Mucosa of stomach (tissue), 1 donor: ENCODE results near the gene AK9.
A peak's percentile ranks its signal among the peaks of the same experiment; 100 is the strongest.
"Not testable (repeated sequence)": the region's sequence is repeated elsewhere in the genome, so short reads cannot be mapped to it uniquely, and the experiment has no call there.

Source experiments
- H3K27me3 ChIP-seq: one replicate; pipeline ENCODE4 v1.7.0; 2013; ENCODE audit warnings: mild to moderate bottlenecking, low read length; ENCODE audit not compliant: control insufficient read depth, insufficient read depth
- H3K36me3 ChIP-seq: one replicate; pipeline ENCODE4 v1.7.0; 2013; ENCODE audit warnings: low read length; ENCODE audit not compliant: control insufficient read depth, insufficient read depth
- H3K4me1 ChIP-seq: one replicate; pipeline ENCODE4 v1.7.0; 2013; ENCODE audit warnings: mild to moderate bottlenecking, low read length; ENCODE audit not compliant: control insufficient read depth, insufficient read depth
- H3K4me3 ChIP-seq: one replicate; pipeline ENCODE4 v1.7.0; 2013; ENCODE audit warnings: low read length
- H3K9ac ChIP-seq: one replicate; pipeline ENCODE4 v1.7.0; 2013; ENCODE audit warnings: mild to moderate bottlenecking, low read length, moderate library complexity
- H3K9me3 ChIP-seq: one replicate; pipeline ENCODE4 v1.7.0; 2013; ENCODE audit warnings: mild to moderate bottlenecking, low read length, moderate library complexity; ENCODE audit not compliant: control insufficient read depth
- donor health status: Pancreatic carcinoma.

Gene AK9

GRCh38 chr6:109690373-109690736, 647 bp downstream of the AK9 start:
- peaks cover 11% of the 10 kb centered on the region for H3K4me1 ChIP-seq
- no peaks in the 10 kb centered on the region for H3K36me3 ChIP-seq

GRCh38 chr6:109687271-109687761, 3.7 kb downstream of the AK9 start:
- H3K36me3 ChIP-seq = no peaks in the 10 kb centered on the region
- H3K9ac ChIP-seq = no peak overlapping the region
- no peak overlapping the region for H3K4me3 ChIP-seq
- H3K4me1 ChIP-seq = peaks cover 11% of the 10 kb centered on the region
- H3K27me3 ChIP-seq = no peaks in the 10 kb centered on the region
- no peaks in the 10 kb centered on the region for H3K9me3 ChIP-seq

More at GRCh38 chr6:109690373-109690736, 647 bp downstream of the AK9 start:
- no peaks in the 10 kb centered on the region for H3K9me3 ChIP-seq
- peak overlapping the region; percentile 94 for H3K4me3 ChIP-seq
- H3K27me3 ChIP-seq = no peaks in the 10 kb centered on the region
- peak overlapping the region; percentile 92 for H3K9ac ChIP-seq

- Histone ChIP-seq H3K36me3 (no peaks in the 10 kb centered on the region), H3K9ac (no peak overlapping the region), H3K4me1 (peaks cover 5% of the 10 kb centered on the region), H3K4me3 (no peak overlapping the region), H3K9me3 (no peaks in the 10 kb centered on the region), H3K27me3 (no peaks in the 10 kb centered on the region)
Observed at GRCh38 chr6:109686566-109687265, 4.3 kb downstream of the AK9 start.

GRCh38 chr6:109678661-109679505, 12.1 kb downstream of the AK9 start:
- not testable (repeated sequence) for H3K9ac ChIP-seq, H3K36me3 ChIP-seq, H3K4me3 ChIP-seq, H3K4me1 ChIP-seq, H3K27me3 ChIP-seq, H3K9me3 ChIP-seq

- Histone ChIP-seq H3K4me1 (no peaks in the 10 kb centered on the region), H3K27me3 (no peaks in the 10 kb centered on the region), H3K9ac (no peak overlapping the region), H3K9me3 (no peaks in the 10 kb centered on the region), H3K36me3 (no peaks in the 10 kb centered on the region), H3K4me3 (no peak overlapping the region)
Observed at GRCh38 chr6:109678240-109678639, 12.8 kb downstream of the AK9 start.

- no peak overlapping the region for H3K4me3 ChIP-seq
- H3K9me3 ChIP-seq = no peaks in the 10 kb centered on the region
- H3K36me3 ChIP-seq = no peaks in the 10 kb centered on the region
- no peaks in the 10 kb centered on the region for H3K4me1 ChIP-seq
- H3K27me3 ChIP-seq = no peaks in the 10 kb centered on the region
- no peak overlapping the region for H3K9ac ChIP-seq
Observed at GRCh38 chr6:109676724-109677123, 14.3 kb downstream of the AK9 start.

- Histone ChIP-seq H3K27me3 (no peaks in the 10 kb centered on the region), H3K4me1 (no peaks in the 10 kb centered on the region), H3K4me3 (no peak overlapping the region), H3K36me3 (no peaks in the 10 kb centered on the region), H3K9ac (no peak overlapping the region), H3K9me3 (no peaks in the 10 kb centered on the region)
Observed at GRCh38 chr6:109672839-109673238, 18.2 kb downstream of the AK9 start.

GRCh38 chr6:109672175-109672574, 18.8 kb downstream of the AK9 start:
- no peaks in the 10 kb centered on the region for H3K9me3 ChIP-seq

GRCh38 chr6:109671733-109672132, 19.3 kb downstream of the AK9 start:
- Histone ChIP-seq H3K9me3 (no peaks in the 10 kb centered on the region), H3K27me3 (no peaks in the 10 kb centered on the region), H3K4me1 (no peaks in the 10 kb centered on the region), H3K9ac (no peak overlapping the region), H3K4me3 (no peak overlapping the region), H3K36me3 (no peaks in the 10 kb centered on the region)

More at GRCh38 chr6:109672175-109672574, 18.8 kb downstream of the AK9 start:
- Histone ChIP-seq H3K27me3 (no peaks in the 10 kb centered on the region), H3K36me3 (no peaks in the 10 kb centered on the region), H3K4me3 (no peak overlapping the region), H3K4me1 (no peaks in the 10 kb centered on the region), H3K9ac (no peak overlapping the region)

GRCh38 chr6:109669811-109670210, 21.2 kb downstream of the AK9 start:
- no peaks in the 10 kb centered on the region for H3K4me1 ChIP-seq
- no peaks in the 10 kb centered on the region for H3K36me3 ChIP-seq
- no peak overlapping the region for H3K9ac ChIP-seq
- H3K27me3 ChIP-seq = no peaks in the 10 kb centered on the region
- H3K9me3 ChIP-seq = no peaks in the 10 kb centered on the region
- no peak overlapping the region for H3K4me3 ChIP-seq

GRCh38 chr6:109662192-109662591, 28.8 kb downstream of the AK9 start:
- no peak overlapping the region for H3K9ac ChIP-seq
- H3K36me3 ChIP-seq = no peaks in the 10 kb centered on the region
- H3K4me1 ChIP-seq = no peaks in the 10 kb centered on the region
- no peaks in the 10 kb centered on the region for H3K27me3 ChIP-seq
- H3K4me3 ChIP-seq = no peak overlapping the region
- H3K9me3 ChIP-seq = no peaks in the 10 kb centered on the region

- Histone ChIP-seq H3K4me1 (no peaks in the 10 kb centered on the region), H3K9me3 (no peaks in the 10 kb centered on the region), H3K36me3 (no peaks in the 10 kb centered on the region), H3K9ac (no peak overlapping the region), H3K27me3 (no peaks in the 10 kb centered on the region), H3K4me3 (no peak overlapping the region)
Observed at GRCh38 chr6:109660526-109661320, 30.3 kb downstream of the AK9 start.
